Gastrocnemius medialis (tissue), 4 donors: ENCODE results near the gene INSYN2B. TPM values are rescaled to one million over a fixed set of nuclear protein-coding genes. Genes with fewer than 3 reads are reported as not detected.

ENCODE experiments used
- ATAC-seq, 2 donors: fragments of 150-250 bp; one replicate each; pipeline ENCODE4 v1.9.1; 2016
- DNase-seq, 2 donors: peaks; one replicate each; pipeline ENCODE4 v3.0.0-alpha.2; 2019
- H3K27ac ChIP-seq, 4 donors: fragments of 200-600 bp; sonication (generic); 1 replicate in 1 of 4; 2 replicates in 3 of 4; pipeline ENCODE4 v1.5.1; 2016 to 2018; ENCODE audit warnings: mild to moderate bottlenecking in 2 of 4, moderate library complexity in 1 of 4
- H3K27me3 ChIP-seq, 3 donors: fragments of 200-600 bp; sonication (generic) in 2 of 3; 1 replicate in 1 of 3; 2 replicates in 2 of 3; pipeline versions ENCODE4 v1.5.1 to v1.6.0; 2016 to 2019; ENCODE audit warnings: mild to moderate bottlenecking in 1 of 3, moderate library complexity in 1 of 3
- H3K36me3 ChIP-seq, 2 donors: fragments of 200-600 bp; sonication (generic) in 1 of 2; one replicate each; pipeline ENCODE4 v1.5.1; 2017 to 2018
- H3K4me1 ChIP-seq, 2 donors: fragments of 200-600 bp; sonication (generic) in 1 of 2; one replicate each; pipeline ENCODE4 v1.5.1; 2016 to 2017; ENCODE audit warnings: mild to moderate bottlenecking in 2 of 2
- H3K4me3 ChIP-seq, 4 donors: fragments of 200-600 bp; sonication (generic) in 3 of 4; 1 replicate in 1 of 4; 2 replicates in 3 of 4; pipeline ENCODE4 v1.5.1; 2016 to 2019; ENCODE audit warnings: mild to moderate bottlenecking in 2 of 4
- H3K9me3 ChIP-seq, 3 donors: fragments of 200-600 bp; sonication (generic) in 2 of 3; 1 replicate in 1 of 3; 2 replicates in 2 of 3; pipeline ENCODE4 v1.5.1; 2016 to 2019
- CTCF ChIP-seq, 5 experiments: fragments of 450-650 bp in 3 of 5; fragments of 200-600 bp in 2 of 5; sonication (generic) in 2 of 5; IDR thresholded peaks in 4 of 5; conservative IDR thresholded peaks in 1 of 5; 1 replicate in 4 of 5; 2 replicates in 1 of 5; pipeline ENCODE4 v1.5.1; 2016 to 2019; ENCODE audit warnings: antibody characterized with exemption in 5 of 5, mild to moderate bottlenecking in 3 of 5, moderate library complexity in 3 of 5
- POLR2A ChIP-seq, 2 donors: fragments of 450-650 bp; IDR thresholded peaks; one replicate each; pipeline ENCODE4 v1.6.1; 2017; ENCODE audit warnings: antibody characterized with exemption in 2 of 2, mild to moderate bottlenecking in 2 of 2, moderate library complexity in 2 of 2
- in situ Hi-C, 4 donors: fragments of 200-750 bp; cut with MboI; loops; one replicate each; pipeline versions ENCODE4 v1.15.0 to v1.8.0; 2017; ENCODE audit warnings: low sequenced_read_pairs in 4 of 4
- intact Hi-C: fragments of 100-400 bp; cut with DNase I; formaldehyde crosslinking; loops from one replicate; pipeline ENCODE4 v1.15.1; 2023; ENCODE audit warnings: low total_unique reads
- total RNA-seq, 4 donors: library from RNA; depleted of rRNA; stranded (reverse); fragments of >200 nt; gene quantifications; one replicate each; pipeline versions ENCODE4 v1.1.0 to v1.2.3, GENCODE V29; 2016

The INSYN2B gene
- total RNA-seq, 4 donors from 2014 or later: 0.07 TPM; not detected in 3

GRCh38 chr5:169867347-169867746 lies 112.9 kb downstream of the INSYN2B start:
- ATAC-seq (no peak), DNase-seq (no peak)
- Histone ChIP-seq H3K27ac (no peak overlapping the region), H3K4me1 (no peaks in the 10 kb centered on the region), H3K27me3 (no peaks in the 10 kb centered on the region), H3K4me3 (no peak overlapping the region), H3K9me3 (no peaks in the 10 kb centered on the region), H3K36me3 (no peaks in the 10 kb centered on the region)
- intact Hi-C loops: no loop called here
- no peak for TF ChIP-seq POLR2A (IDR thresholded peaks at IDR 0.05)
- no peak for TF ChIP-seq CTCF (IDR thresholded peaks at IDR 0.05 in 4 of 5, conservative IDR thresholded peaks at IDR 0.05 in 1 of 5)
- in situ Hi-C loops: no loop called here

GRCh38 chr5:169864483-169864882 lies 115.8 kb downstream of the INSYN2B start:
- ATAC-seq: no peak
- no peak overlapping the region for H3K4me3 ChIP-seq
- in situ Hi-C loops: no loop called here

GRCh38 chr5:169862391-169862811 lies 117.9 kb downstream of the INSYN2B start:
- in situ Hi-C loops: no loop called here
- no peak for ATAC-seq
- Histone ChIP-seq H3K4me3 (no peak overlapping the region), H3K27ac (no peak overlapping the region), H3K9me3 (no peaks in the 10 kb centered on the region), H3K27me3 (no peaks in the 10 kb centered on the region), H3K4me1 (no peaks in the 10 kb centered on the region), H3K36me3 (no peaks in the 10 kb centered on the region)
- intact Hi-C loops: no loop called here
- TF ChIP-seq POLR2A (IDR thresholded peaks at IDR 0.05) (no peak), CTCF (IDR thresholded peaks at IDR 0.05 in 4 of 5, conservative IDR thresholded peaks at IDR 0.05 in 1 of 5) (no peak)
- no peak for DNase-seq

More at GRCh38 chr5:169864483-169864882, 115.8 kb downstream of the INSYN2B start:
- Histone ChIP-seq H3K27me3 (no peaks in the 10 kb centered on the region), H3K27ac (no peak overlapping the region), H3K4me1 (no peaks in the 10 kb centered on the region), H3K36me3 (no peaks in the 10 kb centered on the region), H3K9me3 (no peaks in the 10 kb centered on the region)
- intact Hi-C loops: no loop called here
- DNase-seq: no peak
- TF ChIP-seq CTCF (IDR thresholded peaks at IDR 0.05 in 4 of 5, conservative IDR thresholded peaks at IDR 0.05 in 1 of 5): no peak
- TF ChIP-seq POLR2A (IDR thresholded peaks at IDR 0.05): no peak

- in situ Hi-C loops (no loop called here), intact Hi-C loops (no loop called here)
- Histone ChIP-seq H3K9me3 (no peaks in the 10 kb centered on the region), H3K27ac (no peak overlapping the region), H3K36me3 (no peaks in the 10 kb centered on the region), H3K4me1 (no peaks in the 10 kb centered on the region), H3K4me3 (no peak overlapping the region), H3K27me3 (no peaks in the 10 kb centered on the region)
- ATAC-seq (no peak), DNase-seq (no peak)
- TF ChIP-seq CTCF (IDR thresholded peaks at IDR 0.05 in 4 of 5, conservative IDR thresholded peaks at IDR 0.05 in 1 of 5): no peak
- TF ChIP-seq POLR2A (IDR thresholded peaks at IDR 0.05): no peak
These were observed 118.4 kb downstream of the INSYN2B start for GRCh38 chr5:169861934-169862333.

GRCh38 chr5:169861433-169861832 lies 118.9 kb downstream of the INSYN2B start:
- intact Hi-C loops (no loop called here), in situ Hi-C loops (no loop called here)
- Histone ChIP-seq H3K27ac (no peak overlapping the region), H3K27me3 (no peaks in the 10 kb centered on the region), H3K4me3 (no peak overlapping the region), H3K4me1 (no peaks in the 10 kb centered on the region), H3K36me3 (no peaks in the 10 kb centered on the region), H3K9me3 (no peaks in the 10 kb centered on the region)
- ATAC-seq (no peak), DNase-seq (no peak)
- no peak for TF ChIP-seq CTCF (IDR thresholded peaks at IDR 0.05 in 4 of 5, conservative IDR thresholded peaks at IDR 0.05 in 1 of 5)
- TF ChIP-seq POLR2A (IDR thresholded peaks at IDR 0.05): no peak
